Stimulated activated CD4-positive, alpha-beta T cell treated with anti-CD3 and anti-CD28 coated beads, TNF-alpha, amount 100 ng/mL, for 24 hours (primary cell): Measurements from ENCODE around the gene MAP3K2.
"Not testable (repeated sequence)": the region's sequence is repeated elsewhere in the genome, so short reads cannot be mapped to it uniquely, and the experiment has no call there.

Experiments
- DNase-seq, 3 experiments: peaks; one replicate each; pipeline ENCODE4 v3.0.0-alpha.2; 2020; ENCODE audit warnings: low read depth in 3 of 3

The MAP3K2 gene

GRCh38 chr2:127420039-127420864 is 32.5 kb upstream of the MAP3K2 start:
- DNase-seq, result no peak

- no peak for DNase-seq
Observed at GRCh38 chr2:127419448-127420038, 31.8 kb upstream of the MAP3K2 start.

GRCh38 chr2:127419112-127419430 is 31.3 kb upstream of the MAP3K2 start:
- no peak for DNase-seq

GRCh38 chr2:127418300-127419111 is 30.7 kb upstream of the MAP3K2 start, which contains the start of gene PROC:
Gene PROC (plus strand): TSS chr2:127418427. CDS start chr2:127419943, 1,516 bp downstream.
- no peak for DNase-seq

GRCh38 chr2:127417406-127417805 is 29.6 kb upstream of the MAP3K2 start:
- DNase-seq, result no peak

- no peak for DNase-seq
Observed at GRCh38 chr2:127416506-127417001, 28.8 kb upstream of the MAP3K2 start.

- peak; percentile 57 to 81 (median 71) for DNase-seq
Observed at GRCh38 chr2:127415593-127416505, 28.1 kb upstream of the MAP3K2 start.

- no peak for DNase-seq
Observed at GRCh38 chr2:127414638-127415592, 27.1 kb upstream of the MAP3K2 start.

GRCh38 chr2:127413782-127414637 is 26.2 kb upstream of the MAP3K2 start:
- no peak for DNase-seq

GRCh38 chr2:127413200-127413599 is 25.4 kb upstream of the MAP3K2 start:
- DNase-seq, result no peak

GRCh38 chr2:127411653-127412369 is 24.0 kb upstream of the MAP3K2 start:
- DNase-seq, result no peak

- DNase-seq, result no peak
Observed at GRCh38 chr2:127410871-127411652, 23.3 kb upstream of the MAP3K2 start.

- not testable (repeated sequence) for DNase-seq
Observed at GRCh38 chr2:127409716-127410115, 21.9 kb upstream of the MAP3K2 start.

- DNase-seq, result no peak
Observed at GRCh38 chr2:127408807-127409099, 21.0 kb upstream of the MAP3K2 start.

GRCh38 chr2:127408004-127408806 is 20.4 kb upstream of the MAP3K2 start:
- peak; percentile 75 to 88 (median 80) for DNase-seq

- DNase-seq, result no peak
Observed at GRCh38 chr2:127407661-127408003, 19.9 kb upstream of the MAP3K2 start.

- no peak for DNase-seq
Observed at GRCh38 chr2:127407091-127407490, 19.3 kb upstream of the MAP3K2 start.
